H1 (cell line): Measurements from ENCODE around the gene ADCY1.

Experiments used
- CHD2 ChIP-seq: IDR thresholded peaks from 2 replicates; pipeline ENCODE4 v1.6.1; 2012; ENCODE audit warnings: low read length, improper control_type of control experiment
- CTCF ChIP-seq, 3 experiments: IDR thresholded peaks; 1 replicate in 2 of 3; 2 replicates in 1 of 3; pipeline versions ENCODE4 v1.5.1 to v1.6.1; 2011; ENCODE audit warnings: low read length in 3 of 3, mild to moderate bottlenecking in 3 of 3, inconsistent platforms in 2 of 3, low read depth in 1 of 3, moderate library complexity in 1 of 3; ENCODE audit not compliant: insufficient read depth in 1 of 3; ENCODE audit errors: control extremely low read depth in 1 of 3
- EZH2 ChIP-seq: fragments of 200-600 bp; sonication (generic); IDR thresholded peaks from 2 replicates; pipeline ENCODE4 v1.7.1; 2012; ENCODE audit warnings: low read depth, mild to moderate bottlenecking, moderate library complexity, low read length, inconsistent platforms; ENCODE audit not compliant: severe bottlenecking
- POLR2A ChIP-seq, 2 experiments: IDR thresholded peaks; 1 replicate in 1 of 2; 2 replicates in 1 of 2; pipeline ENCODE4 v1.6.1; 2011; ENCODE audit warnings: low read depth in 2 of 2, low read length in 2 of 2, mild to moderate bottlenecking in 2 of 2; ENCODE audit errors: control extremely low read depth in 1 of 2
- POLR2AphosphoS5 ChIP-seq: IDR thresholded peaks from 2 replicates; pipeline ENCODE4 v1.6.1; 2011; ENCODE audit warnings: low read depth, low read length
- SP1 ChIP-seq: IDR thresholded peaks from 2 replicates; pipeline ENCODE4 v1.6.1; 2011; ENCODE audit warnings: low read depth, low read length
- TCF12 ChIP-seq: IDR thresholded peaks from 2 replicates; pipeline ENCODE4 v1.6.1; 2011; ENCODE audit warnings: low read depth, mild to moderate bottlenecking, low read length

GRCh38 chr7:45700556-45700955, 126.4 kb downstream of the ADCY1 start:
- no peak for TF ChIP-seq POLR2A (IDR thresholded peaks at IDR 0.05; ENCODE audit: control extremely low read depth in 1 of 2, low read depth in 2 of 2, low read length in 2 of 2)
- TF ChIP-seq POLR2AphosphoS5: no peak
- no peak for TF ChIP-seq CTCF (IDR thresholded peaks at IDR 0.05; ENCODE audit: control extremely low read depth in 1 of 3, insufficient read depth in 1 of 3, low read depth in 1 of 3, low read length in 3 of 3)
- no peak for TF ChIP-seq CHD2
- no peak for TF ChIP-seq SP1
- TF ChIP-seq EZH2: no peak
- no peak for TF ChIP-seq TCF12
